Sigmoid colon (tissue), 7 donors: ENCODE results near the gene GADD45GIP1. TPM values are rescaled to one million over a fixed set of nuclear protein-coding genes. Genes with fewer than 3 reads are reported as not detected.
"Not testable (repeated sequence)": the region's sequence is repeated elsewhere in the genome, so short reads cannot be mapped to it uniquely, and the experiment has no call there.

ENCODE experiments used
- DNase-seq: peaks from one replicate; pipeline ENCODE4 v3.0.0-alpha.2; 2019
- H3K27ac ChIP-seq, 4 donors: fragments of 200-600 bp; sonication (generic); one replicate each; pipeline ENCODE4 v1.5.1; 2016 to 2019; ENCODE audit warnings: mild to moderate bottlenecking in 1 of 4
- H3K27me3 ChIP-seq, 3 donors: fragments of 200-600 bp; sonication (generic); one replicate each; pipeline ENCODE4 v1.5.1; 2019; ENCODE audit warnings: mild to moderate bottlenecking in 1 of 3
- H3K36me3 ChIP-seq, 4 donors: fragments of 200-600 bp; sonication (generic); one replicate each; pipeline ENCODE4 v1.5.1; 2016 to 2019
- H3K4me1 ChIP-seq, 4 donors: fragments of 200-600 bp; sonication (generic); one replicate each; pipeline ENCODE4 v1.5.1; 2017 to 2019
- H3K4me3 ChIP-seq, 4 donors: fragments of 200-600 bp; sonication (generic); one replicate each; pipeline ENCODE4 v1.5.1; 2017 to 2019; ENCODE audit warnings: mild to moderate bottlenecking in 2 of 4, moderate library complexity in 1 of 4
- H3K9me3 ChIP-seq, 4 donors: fragments of 200-600 bp in 3 of 4; sonication (generic) in 3 of 4; one replicate each; pipeline versions ENCODE4 v1.5.1 to v1.6.1; 2013 to 2019
- CTCF ChIP-seq, 4 experiments: fragments of 450-650 bp in 3 of 4; fragments of 200-600 bp in 1 of 4; IDR thresholded peaks; one replicate each; pipeline ENCODE4 v1.5.1; 2016 to 2019; ENCODE audit warnings: antibody characterized with exemption in 4 of 4, mild to moderate bottlenecking in 3 of 4, moderate library complexity in 2 of 4
- EP300 ChIP-seq, 4 donors: sonication (generic); formaldehyde crosslinking; IDR thresholded peaks; one replicate each; pipeline ENCODE4 v1.6.1; 2017; ENCODE audit warnings: antibody characterized with exemption in 4 of 4
- POLR2A ChIP-seq, 2 donors: fragments of 450-650 bp; IDR thresholded peaks; one replicate each; pipeline ENCODE4 v1.6.1; 2016; ENCODE audit warnings: antibody characterized with exemption in 2 of 2, mild to moderate bottlenecking in 2 of 2, moderate library complexity in 2 of 2
- POLR2AphosphoS5 ChIP-seq, 4 donors: sonication (generic); formaldehyde crosslinking; IDR thresholded peaks; one replicate each; pipeline ENCODE4 v1.6.1; 2017; ENCODE audit warnings: antibody characterized with exemption in 4 of 4
- WGBS, 2 donors: extraction: QIAGEN DNeasy Blood & Tissue Kit; methylation state at CpG; one replicate each; pipeline ENCODE4 v1.1.7; 2013; 5-methylcytosine and 5-hydroxymethylcytosine counted together
- intact Hi-C: fragments of 100-400 bp; cut with DNase I; formaldehyde crosslinking; loops from one replicate; pipeline ENCODE4 v1.15.1; 2023
- polyA plus RNA-seq, 3 donors: library from polyadenylated mRNA; stranded (reverse); fragments of 200-250 nt; gene quantifications; one replicate each; pipeline ENCODE4 v1.2.3, GENCODE V29; 2013
- total RNA-seq, 4 donors: library from RNA; depleted of rRNA; stranded (reverse); fragments of >200 nt; gene quantifications; one replicate each; pipeline ENCODE4 v1.1.0, GENCODE V29; 2016
- donor health status: healthy with polysubstance abuse.
- donor health status: Bipolar disorder and iron deficiency.
- donor health status: healthy.

GADD45GIP1 gene
- total and polyA plus RNA-seq, 7 donors, result 23.6 to 65.8 (median 36.0) TPM

- H3K4me1 ChIP-seq, result peaks cover 0 to 44% (median 31%) of the 10 kb centered on the region in 4 donors
- no peaks in the 10 kb centered on the region for H3K27me3 ChIP-seq
- TF ChIP-seq POLR2A (IDR thresholded peaks at IDR 0.05), result no peak
- TF ChIP-seq POLR2AphosphoS5 (IDR thresholded peaks at IDR 0.05), result no peak
- no peak for TF ChIP-seq CTCF (IDR thresholded peaks at IDR 0.05)
- TF ChIP-seq EP300 (IDR thresholded peaks at IDR 0.05), result no peak
- intact Hi-C loops, result no loop called here
- H3K27ac ChIP-seq, result peak overlapping the region in 3 of 4 donors; percentile 49 to 67 (median 65)
- peaks cover 39 to 72% (median 56%) of the 10 kb centered on the region in 4 donors for H3K36me3 ChIP-seq
- WGBS, 2 donors, result 74 to 77% methylated on average over 12 of the region's 12 CpGs
- no peak for DNase-seq
- H3K9me3 ChIP-seq, result no peaks in the 10 kb centered on the region
- H3K4me3 ChIP-seq, result no peak overlapping the region
Observed at GRCh38 chr19:12952488-12953137, 4.4 kb downstream of the GADD45GIP1 start.

- Histone ChIP-seq H3K36me3 (peaks cover 40 to 73% (median 56%) of the 10 kb centered on the region in 4 donors), H3K4me1 (peaks cover 0 to 46% (median 35%) of the 10 kb centered on the region in 4 donors), H3K27ac (peak overlapping the region in 3 of 4 donors; percentile 49 to 67 (median 65))
- H3K27me3 ChIP-seq, H3K4me3 ChIP-seq, H3K9me3 ChIP-seq, DNase-seq, intact Hi-C loops: not testable (repeated sequence)
- WGBS, 2 donors, result 92% methylated on average over 6 of the region's 6 CpGs
Observed at GRCh38 chr19:12952050-12952449, 5.0 kb downstream of the GADD45GIP1 start.

GRCh38 chr19:12949363-12950283, 7.4 kb downstream of the GADD45GIP1 start:
- Histone ChIP-seq H3K27me3 (no peaks in the 10 kb centered on the region), H3K4me1 (peaks cover 0 to 42% (median 26%) of the 10 kb centered on the region in 4 donors), H3K36me3 (peaks cover 40 to 74% (median 57%) of the 10 kb centered on the region in 4 donors), H3K9me3 (no peaks in the 10 kb centered on the region), H3K4me3 (no peak overlapping the region), H3K27ac (no peak overlapping the region)
- 86 to 88% methylated on average over 16 of the region's 16 CpGs for WGBS, 2 donors
- intact Hi-C loops, result loop anchor here (5.0 kb wide), 1 partner anchor 62 kb away; the partner anchor contains the start of gene KLF1
- TF ChIP-seq POLR2AphosphoS5 (IDR thresholded peaks at IDR 0.05) (no peak), POLR2A (IDR thresholded peaks at IDR 0.05) (no peak), EP300 (IDR thresholded peaks at IDR 0.05) (no peak), CTCF (IDR thresholded peaks at IDR 0.05) (no peak)
- no peak for DNase-seq

GRCh38 chr19:12948612-12949362, 8.2 kb downstream of the GADD45GIP1 start:
- WGBS, 2 donors, result 94 to 95% methylated on average over 30 of the region's 30 CpGs
- H3K27ac ChIP-seq, result no peak overlapping the region
- no peak for DNase-seq
- intact Hi-C loops, result loop anchor here (5.0 kb wide), 1 partner anchor 61 kb away; the partner anchor contains the start of gene KLF1
- H3K27me3 ChIP-seq, result no peaks in the 10 kb centered on the region
- H3K36me3 ChIP-seq, result peaks cover 38 to 74% (median 57%) of the 10 kb centered on the region in 4 donors
- H3K4me3 ChIP-seq, result no peak overlapping the region
- TF ChIP-seq POLR2AphosphoS5 (IDR thresholded peaks at IDR 0.05) (no peak), POLR2A (IDR thresholded peaks at IDR 0.05) (no peak), EP300 (IDR thresholded peaks at IDR 0.05) (no peak), CTCF (IDR thresholded peaks at IDR 0.05) (no peak)
- peaks cover 0 to 35% (median 25%) of the 10 kb centered on the region in 4 donors for H3K4me1 ChIP-seq
- H3K9me3 ChIP-seq, result no peaks in the 10 kb centered on the region
